WTC11 (cell line): ENCODE results near the gene SLC7A6OS.

ENCODE experiments used
- ATF1 ChIP-seq: sonication (generic); formaldehyde crosslinking; IDR thresholded peaks from 2 replicates; pipeline ENCODE4 v1.8.1; 2023; ENCODE audit warnings: mild to moderate bottlenecking, moderate library complexity, missing genetic modification reagents
- CBFB ChIP-seq: sonication (generic); formaldehyde crosslinking; IDR thresholded peaks from 2 replicates; pipeline ENCODE4 v1.8.1; 2022; ENCODE audit warnings: mild to moderate bottlenecking, low read depth, missing genetic modification reagents
- FOXP1 ChIP-seq: sonication (generic); formaldehyde crosslinking; IDR thresholded peaks from 2 replicates; pipeline ENCODE4 v1.8.0; 2022; ENCODE audit warnings: missing genetic modification reagents, mild to moderate bottlenecking, moderate library complexity, borderline replicate concordance
- HMGA2 ChIP-seq: fragments of 250-450 bp; sonication (Bioruptor Pico); IDR thresholded peaks from 2 replicates; pipeline ENCODE4 v1.4.0; 2021; ENCODE audit warnings: mild to moderate bottlenecking, moderate library complexity
- MYBL2 ChIP-seq: sonication (generic); formaldehyde crosslinking; IDR thresholded peaks from 2 replicates; pipeline ENCODE4 v1.8.1; 2023; ENCODE audit warnings: mild to moderate bottlenecking, moderate library complexity, missing genetic modification reagents
- NFE2L1 ChIP-seq: sonication (generic); formaldehyde crosslinking; IDR thresholded peaks from 2 replicates; pipeline ENCODE4 v1.8.1; 2023; ENCODE audit warnings: missing genetic modification reagents
- TEAD1 ChIP-seq: sonication (generic); formaldehyde crosslinking; IDR thresholded peaks from 2 replicates; pipeline ENCODE4 v1.8.0; 2022; ENCODE audit warnings: mild to moderate bottlenecking, missing genetic modification reagents
- ZNF263 ChIP-seq: sonication (generic); formaldehyde crosslinking; IDR thresholded peaks from 2 replicates; pipeline ENCODE4 v1.8.1; 2022; ENCODE audit warnings: low read depth, mild to moderate bottlenecking, moderate library complexity, missing genetic modification reagents
- ZNF317 ChIP-seq: sonication (generic); formaldehyde crosslinking; IDR thresholded peaks from 2 replicates; pipeline ENCODE4 v1.8.1; 2023; ENCODE audit warnings: low read depth, mild to moderate bottlenecking, moderate library complexity, missing genetic modification reagents, borderline replicate concordance
- TF ChIP-seq, protein P1 (sequence below): fragments of 200-600 bp; IDR thresholded peaks from 2 replicates; pipeline ENCODE4 v1.8.0; 2022; ENCODE audit warnings: antibody characterized with exemption
- TF ChIP-seq, protein P2 (sequence below): sonication (generic); formaldehyde crosslinking; IDR thresholded peaks from 2 replicates; pipeline ENCODE4 v1.8.0; 2022; ENCODE audit warnings: mild to moderate bottlenecking, missing genetic modification reagents
- TF ChIP-seq, protein P3 (sequence below): sonication (generic); formaldehyde crosslinking; IDR thresholded peaks from 2 replicates; pipeline ENCODE4 v1.8.1; 2022; ENCODE audit warnings: mild to moderate bottlenecking, missing genetic modification reagents, moderate library complexity, borderline replicate concordance
- TF ChIP-seq, protein P4 (sequence below): sonication (generic); formaldehyde crosslinking; IDR thresholded peaks from 2 replicates; pipeline ENCODE4 v1.8.0; 2023; ENCODE audit warnings: missing genetic modification reagents, mild to moderate bottlenecking, borderline replicate concordance
- TF ChIP-seq, protein P5 (sequence below): sonication (generic); formaldehyde crosslinking; IDR thresholded peaks from 2 replicates; pipeline ENCODE4 v1.8.1; 2023; ENCODE audit warnings: mild to moderate bottlenecking, missing genetic modification reagents

DNA sequence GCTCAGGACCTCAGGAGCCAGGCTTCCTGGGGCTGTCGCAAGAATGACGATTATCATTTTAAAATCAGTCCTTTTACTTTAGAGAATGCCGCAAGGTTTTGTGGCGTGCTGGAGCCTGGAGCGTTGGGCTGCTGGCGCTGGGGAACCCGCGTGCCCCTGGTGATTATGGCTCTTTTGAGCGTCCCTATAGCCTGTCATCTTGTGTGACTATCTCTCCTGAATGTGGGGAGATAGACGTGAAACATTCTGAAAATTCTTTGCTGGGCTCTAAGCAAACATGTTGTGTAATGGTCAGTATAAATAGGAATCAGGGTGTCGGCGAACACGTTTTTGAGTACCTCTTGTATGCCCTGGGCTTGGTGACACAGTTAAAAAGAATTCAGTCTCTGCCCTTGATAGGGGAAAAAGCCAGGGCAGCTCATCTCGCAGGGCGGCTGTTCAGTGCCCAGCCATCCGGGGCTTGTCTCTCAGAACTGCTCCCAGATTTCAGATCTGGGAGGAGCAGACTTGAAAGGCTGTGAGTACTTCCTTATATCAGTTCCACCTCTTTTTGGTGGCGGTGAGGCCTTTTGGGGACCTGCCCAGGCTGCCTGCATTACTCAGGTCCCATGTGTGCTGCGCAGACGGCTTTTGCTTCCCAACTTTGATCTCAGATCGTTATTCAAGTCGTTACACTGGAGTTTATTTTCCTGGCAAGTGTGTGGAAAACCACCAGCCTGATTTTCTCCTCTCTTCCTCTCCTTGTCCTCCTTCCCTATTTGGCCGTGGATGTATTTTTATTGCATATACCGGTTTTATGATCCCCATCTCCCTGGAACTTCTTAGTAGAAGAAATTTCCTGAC, 45.4 kb downstream of the SLC7A6OS start:
- TF ChIP-seq CBFB (CRISPR knock-in tag) (no peak), ZNF263 (CRISPR knock-in tag) (no peak), HMGA2 (no peak), NFE2L1 (CRISPR knock-in tag) (no peak; the same call in 1 of the 2 replicates), MYBL2 (CRISPR knock-in tag) (no peak), TEAD1 (0 out of 2 replicates have a peak, but pooled peaks have one; percentile 19), FOXP1 (CRISPR knock-in tag) (no peak), ZNF317 (CRISPR knock-in tag) (no peak), ATF1 (CRISPR knock-in tag) (no peak)
- TF ChIP-seq, protein P1, sequence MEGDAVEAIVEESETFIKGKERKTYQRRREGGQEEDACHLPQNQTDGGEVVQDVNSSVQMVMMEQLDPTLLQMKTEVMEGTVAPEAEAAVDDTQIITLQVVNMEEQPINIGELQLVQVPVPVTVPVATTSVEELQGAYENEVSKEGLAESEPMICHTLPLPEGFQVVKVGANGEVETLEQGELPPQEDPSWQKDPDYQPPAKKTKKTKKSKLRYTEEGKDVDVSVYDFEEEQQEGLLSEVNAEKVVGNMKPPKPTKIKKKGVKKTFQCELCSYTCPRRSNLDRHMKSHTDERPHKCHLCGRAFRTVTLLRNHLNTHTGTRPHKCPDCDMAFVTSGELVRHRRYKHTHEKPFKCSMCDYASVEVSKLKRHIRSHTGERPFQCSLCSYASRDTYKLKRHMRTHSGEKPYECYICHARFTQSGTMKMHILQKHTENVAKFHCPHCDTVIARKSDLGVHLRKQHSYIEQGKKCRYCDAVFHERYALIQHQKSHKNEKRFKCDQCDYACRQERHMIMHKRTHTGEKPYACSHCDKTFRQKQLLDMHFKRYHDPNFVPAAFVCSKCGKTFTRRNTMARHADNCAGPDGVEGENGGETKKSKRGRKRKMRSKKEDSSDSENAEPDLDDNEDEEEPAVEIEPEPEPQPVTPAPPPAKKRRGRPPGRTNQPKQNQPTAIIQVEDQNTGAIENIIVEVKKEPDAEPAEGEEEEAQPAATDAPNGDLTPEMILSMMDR, result no peak
- TF ChIP-seq, protein P2, sequence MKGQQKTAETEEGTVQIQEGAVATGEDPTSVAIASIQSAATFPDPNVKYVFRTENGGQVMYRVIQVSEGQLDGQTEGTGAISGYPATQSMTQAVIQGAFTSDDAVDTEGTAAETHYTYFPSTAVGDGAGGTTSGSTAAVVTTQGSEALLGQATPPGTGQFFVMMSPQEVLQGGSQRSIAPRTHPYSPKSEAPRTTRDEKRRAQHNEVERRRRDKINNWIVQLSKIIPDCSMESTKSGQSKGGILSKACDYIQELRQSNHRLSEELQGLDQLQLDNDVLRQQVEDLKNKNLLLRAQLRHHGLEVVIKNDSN (CRISPR knock-in tag), result no peak
- TF ChIP-seq, protein P3, sequence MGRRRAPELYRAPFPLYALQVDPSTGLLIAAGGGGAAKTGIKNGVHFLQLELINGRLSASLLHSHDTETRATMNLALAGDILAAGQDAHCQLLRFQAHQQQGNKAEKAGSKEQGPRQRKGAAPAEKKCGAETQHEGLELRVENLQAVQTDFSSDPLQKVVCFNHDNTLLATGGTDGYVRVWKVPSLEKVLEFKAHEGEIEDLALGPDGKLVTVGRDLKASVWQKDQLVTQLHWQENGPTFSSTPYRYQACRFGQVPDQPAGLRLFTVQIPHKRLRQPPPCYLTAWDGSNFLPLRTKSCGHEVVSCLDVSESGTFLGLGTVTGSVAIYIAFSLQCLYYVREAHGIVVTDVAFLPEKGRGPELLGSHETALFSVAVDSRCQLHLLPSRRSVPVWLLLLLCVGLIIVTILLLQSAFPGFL (CRISPR knock-in tag), result no peak
- TF ChIP-seq, protein P4, sequence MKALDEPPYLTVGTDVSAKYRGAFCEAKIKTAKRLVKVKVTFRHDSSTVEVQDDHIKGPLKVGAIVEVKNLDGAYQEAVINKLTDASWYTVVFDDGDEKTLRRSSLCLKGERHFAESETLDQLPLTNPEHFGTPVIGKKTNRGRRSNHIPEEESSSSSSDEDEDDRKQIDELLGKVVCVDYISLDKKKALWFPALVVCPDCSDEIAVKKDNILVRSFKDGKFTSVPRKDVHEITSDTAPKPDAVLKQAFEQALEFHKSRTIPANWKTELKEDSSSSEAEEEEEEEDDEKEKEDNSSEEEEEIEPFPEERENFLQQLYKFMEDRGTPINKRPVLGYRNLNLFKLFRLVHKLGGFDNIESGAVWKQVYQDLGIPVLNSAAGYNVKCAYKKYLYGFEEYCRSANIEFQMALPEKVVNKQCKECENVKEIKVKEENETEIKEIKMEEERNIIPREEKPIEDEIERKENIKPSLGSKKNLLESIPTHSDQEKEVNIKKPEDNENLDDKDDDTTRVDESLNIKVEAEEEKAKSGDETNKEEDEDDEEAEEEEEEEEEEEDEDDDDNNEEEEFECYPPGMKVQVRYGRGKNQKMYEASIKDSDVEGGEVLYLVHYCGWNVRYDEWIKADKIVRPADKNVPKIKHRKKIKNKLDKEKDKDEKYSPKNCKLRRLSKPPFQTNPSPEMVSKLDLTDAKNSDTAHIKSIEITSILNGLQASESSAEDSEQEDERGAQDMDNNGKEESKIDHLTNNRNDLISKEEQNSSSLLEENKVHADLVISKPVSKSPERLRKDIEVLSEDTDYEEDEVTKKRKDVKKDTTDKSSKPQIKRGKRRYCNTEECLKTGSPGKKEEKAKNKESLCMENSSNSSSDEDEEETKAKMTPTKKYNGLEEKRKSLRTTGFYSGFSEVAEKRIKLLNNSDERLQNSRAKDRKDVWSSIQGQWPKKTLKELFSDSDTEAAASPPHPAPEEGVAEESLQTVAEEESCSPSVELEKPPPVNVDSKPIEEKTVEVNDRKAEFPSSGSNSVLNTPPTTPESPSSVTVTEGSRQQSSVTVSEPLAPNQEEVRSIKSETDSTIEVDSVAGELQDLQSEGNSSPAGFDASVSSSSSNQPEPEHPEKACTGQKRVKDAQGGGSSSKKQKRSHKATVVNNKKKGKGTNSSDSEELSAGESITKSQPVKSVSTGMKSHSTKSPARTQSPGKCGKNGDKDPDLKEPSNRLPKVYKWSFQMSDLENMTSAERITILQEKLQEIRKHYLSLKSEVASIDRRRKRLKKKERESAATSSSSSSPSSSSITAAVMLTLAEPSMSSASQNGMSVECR (CRISPR knock-in tag), result no peak
- TF ChIP-seq, protein P5, sequence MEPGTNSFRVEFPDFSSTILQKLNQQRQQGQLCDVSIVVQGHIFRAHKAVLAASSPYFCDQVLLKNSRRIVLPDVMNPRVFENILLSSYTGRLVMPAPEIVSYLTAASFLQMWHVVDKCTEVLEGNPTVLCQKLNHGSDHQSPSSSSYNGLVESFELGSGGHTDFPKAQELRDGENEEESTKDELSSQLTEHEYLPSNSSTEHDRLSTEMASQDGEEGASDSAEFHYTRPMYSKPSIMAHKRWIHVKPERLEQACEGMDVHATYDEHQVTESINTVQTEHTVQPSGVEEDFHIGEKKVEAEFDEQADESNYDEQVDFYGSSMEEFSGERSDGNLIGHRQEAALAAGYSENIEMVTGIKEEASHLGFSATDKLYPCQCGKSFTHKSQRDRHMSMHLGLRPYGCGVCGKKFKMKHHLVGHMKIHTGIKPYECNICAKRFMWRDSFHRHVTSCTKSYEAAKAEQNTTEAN (CRISPR knock-in tag), result no peak
